HG02610 (cell line): Measurements from ENCODE around the gene RABL6.
"Not testable (repeated sequence)": the region's sequence is repeated elsewhere in the genome, so short reads cannot be mapped to it uniquely, and the experiment has no call there.

Experiments
- ATAC-seq: cut with Tn5 transposase; IDR thresholded peaks from one replicate; pipeline ENCODE4 v1.9.1; 2021; ENCODE audit warnings: mild to moderate bottlenecking, moderate library complexity; ENCODE audit not compliant: unreplicated experiment

Gene RABL6

DNA sequence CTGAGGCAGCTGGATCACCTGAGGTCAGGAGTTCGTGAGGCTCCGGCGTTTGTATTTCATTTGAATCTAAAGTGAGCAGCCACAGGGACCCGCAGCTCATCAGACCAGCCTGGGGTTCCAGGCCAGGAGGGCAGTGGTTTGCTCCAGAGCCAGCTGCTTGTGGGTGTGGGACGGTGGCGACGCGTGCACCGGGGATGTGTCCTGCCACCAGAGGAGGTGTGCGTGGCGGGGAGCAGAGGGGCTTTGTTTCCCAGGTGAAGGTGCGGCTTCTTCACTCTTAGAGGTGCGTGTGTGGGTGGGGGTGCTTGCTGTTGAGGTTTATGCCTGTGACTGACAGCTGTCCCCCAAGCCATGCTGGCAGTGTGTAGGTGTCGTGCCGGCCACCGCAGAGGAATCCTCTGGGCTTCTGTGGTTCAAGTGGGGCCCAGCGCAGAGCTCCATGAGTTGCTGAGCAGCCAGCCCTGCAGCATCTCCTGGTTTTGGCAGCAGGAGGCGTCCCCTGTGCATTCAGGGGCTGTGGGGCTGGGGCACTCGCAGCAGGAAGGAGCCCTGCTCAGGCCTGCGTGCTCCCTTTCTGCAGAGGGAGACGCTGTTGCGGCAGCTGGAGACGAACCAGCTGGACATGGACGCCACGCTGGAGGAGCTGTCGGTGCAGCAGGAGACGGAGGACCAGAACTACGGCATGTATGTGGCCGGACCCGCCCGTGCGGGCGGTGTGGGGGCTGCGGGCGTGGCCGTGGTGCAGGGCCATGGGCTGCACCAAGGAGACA is 27.6 kb downstream of the RABL6 start:
- ATAC-seq = no peak

DNA sequence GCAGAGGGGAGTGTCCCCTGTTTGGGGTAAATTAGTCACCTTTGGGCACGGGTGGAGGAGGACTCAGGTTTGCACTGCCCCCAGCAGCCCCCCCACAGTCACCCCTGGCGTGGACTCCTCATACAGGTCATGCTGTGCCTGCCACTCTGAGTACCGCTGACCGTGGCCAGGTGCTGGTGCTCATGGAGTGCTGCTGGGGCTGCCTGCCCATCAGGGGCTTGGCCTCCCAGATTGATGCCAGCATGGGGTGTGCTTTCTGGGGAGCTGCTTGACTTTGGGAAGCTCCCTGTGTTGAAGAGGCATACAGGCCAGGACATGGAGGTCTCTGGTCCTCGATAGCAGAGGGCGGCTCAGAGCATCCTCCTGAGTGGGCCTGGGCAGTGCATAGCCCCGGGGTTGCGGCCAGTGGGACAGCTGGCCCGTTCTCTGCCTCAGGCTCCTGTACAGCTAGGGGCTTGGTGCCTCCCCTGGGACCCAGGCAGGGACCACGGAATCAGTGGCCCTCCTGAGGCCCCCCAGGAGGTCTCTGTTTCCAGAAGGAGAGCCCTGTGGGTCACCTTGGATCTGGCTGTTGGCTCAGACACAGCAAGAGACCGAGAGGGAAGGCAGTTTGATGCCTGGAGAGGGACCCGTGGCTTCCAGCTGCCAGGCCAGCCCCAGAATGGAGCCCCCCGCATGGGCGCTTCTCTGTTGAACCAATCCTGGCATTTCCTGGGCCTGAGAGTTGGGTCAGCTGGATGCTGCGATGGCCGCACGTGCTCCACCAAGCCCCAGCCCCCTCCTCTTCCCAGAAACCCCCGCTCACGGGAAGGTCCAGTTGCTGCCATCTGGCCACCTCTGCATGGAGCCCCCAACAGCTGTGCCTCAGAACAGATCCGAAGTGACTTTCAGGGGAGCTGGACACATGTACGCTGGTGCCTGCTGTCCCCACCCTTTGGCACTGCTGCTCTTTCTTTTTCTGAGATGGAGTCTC is 28.5 kb downstream of the RABL6 start:
- ATAC-seq = no peak

DNA sequence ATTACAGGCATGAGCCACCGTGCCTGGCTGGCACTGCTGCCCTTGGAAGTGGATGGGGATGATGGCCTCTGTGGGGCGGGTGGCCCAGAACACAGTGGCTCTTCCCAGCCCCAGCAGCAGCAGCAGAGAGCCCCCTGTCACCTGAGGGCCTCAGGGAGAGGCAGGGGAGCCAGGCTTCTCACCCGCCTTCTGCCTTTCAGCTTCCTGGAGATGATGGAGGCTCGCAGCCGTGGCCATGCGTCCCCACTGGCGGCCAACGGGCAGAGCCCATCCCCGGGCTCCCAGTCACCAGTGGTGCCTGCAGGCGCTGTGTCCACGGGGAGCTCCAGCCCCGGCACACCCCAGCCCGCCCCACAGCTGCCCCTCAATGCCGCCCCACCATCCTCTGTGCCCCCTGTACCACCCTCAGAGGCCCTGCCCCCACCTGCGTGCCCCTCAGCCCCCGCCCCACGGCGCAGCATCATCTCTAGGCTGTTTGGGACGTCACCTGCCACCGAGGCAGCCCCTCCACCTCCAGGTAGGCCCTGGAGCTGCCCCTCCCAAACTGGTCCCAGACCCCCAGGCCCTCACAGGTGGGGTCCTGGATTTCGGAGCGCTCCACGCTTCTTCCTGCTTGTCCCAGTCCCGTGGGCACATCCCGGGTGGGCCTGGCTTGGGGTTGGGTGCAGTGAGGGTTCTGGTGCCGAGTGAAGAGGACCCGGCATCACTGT is 29.6 kb downstream of the RABL6 start:
- ATAC-seq = no peak

DNA sequence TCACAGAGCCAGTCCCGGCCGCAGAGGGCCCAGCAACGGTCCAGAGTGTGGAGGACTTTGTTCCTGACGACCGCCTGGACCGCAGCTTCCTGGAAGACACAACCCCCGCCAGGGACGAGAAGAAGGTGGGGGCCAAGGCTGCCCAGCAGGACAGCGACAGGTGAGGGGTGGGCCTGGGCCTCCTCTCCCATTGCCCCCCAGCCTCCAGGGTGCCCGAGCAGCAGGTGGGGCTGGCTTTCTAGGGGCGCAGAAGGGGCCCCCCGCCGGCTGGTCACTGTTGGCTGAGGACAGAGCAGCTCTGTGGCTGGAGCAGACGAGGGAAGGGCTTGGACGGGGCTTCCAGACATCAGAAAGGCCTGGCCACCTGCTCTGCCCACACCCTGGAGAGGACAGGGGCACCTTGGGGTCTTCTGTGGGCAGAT is 30.1 kb downstream of the RABL6 start:
- not testable (repeated sequence) for ATAC-seq

DNA sequence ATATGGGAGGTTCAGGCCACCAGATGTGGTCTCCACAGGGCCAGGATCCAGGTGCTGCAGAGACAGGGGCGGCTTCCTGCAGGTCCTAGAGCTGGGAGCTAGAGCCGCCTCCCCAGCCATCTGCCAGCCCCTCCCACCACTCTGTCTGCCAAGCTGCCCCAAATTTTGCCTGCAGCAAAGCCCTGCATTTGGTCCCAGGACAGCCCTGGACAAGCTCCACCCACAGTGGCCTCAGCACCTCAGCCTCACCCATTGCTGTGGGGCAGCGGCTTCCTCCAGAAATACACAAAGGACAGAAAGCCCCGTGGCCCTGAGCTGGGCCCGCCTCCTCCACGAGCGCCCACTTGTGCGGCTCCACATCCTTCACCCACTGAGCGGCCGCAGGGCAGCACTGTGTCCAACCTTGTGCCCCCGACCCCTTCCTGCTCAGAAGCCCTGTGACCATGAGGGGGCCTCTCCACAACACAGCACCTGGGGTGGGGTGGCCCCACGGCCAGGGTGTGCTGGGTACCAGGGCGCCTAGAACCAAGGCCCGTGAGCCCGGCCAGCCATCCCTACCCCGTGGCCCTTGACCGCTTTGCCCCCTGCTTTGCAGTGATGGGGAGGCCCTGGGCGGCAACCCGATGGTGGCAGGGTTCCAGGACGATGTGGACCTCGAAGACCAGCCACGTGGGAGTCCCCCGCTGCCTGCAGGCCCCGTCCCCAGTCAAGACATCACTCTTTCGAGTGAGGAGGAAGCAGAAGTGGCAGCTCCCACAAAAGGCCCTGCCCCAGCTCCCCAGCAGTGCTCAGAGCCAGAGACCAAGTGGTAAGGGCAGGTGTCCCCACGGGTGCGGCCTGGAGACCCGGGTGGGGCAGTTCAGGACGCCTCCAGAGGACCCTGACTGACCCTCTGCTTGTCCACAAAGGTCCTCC is 30.8 kb downstream of the RABL6 start:
- ATAC-seq = no peak

DNA sequence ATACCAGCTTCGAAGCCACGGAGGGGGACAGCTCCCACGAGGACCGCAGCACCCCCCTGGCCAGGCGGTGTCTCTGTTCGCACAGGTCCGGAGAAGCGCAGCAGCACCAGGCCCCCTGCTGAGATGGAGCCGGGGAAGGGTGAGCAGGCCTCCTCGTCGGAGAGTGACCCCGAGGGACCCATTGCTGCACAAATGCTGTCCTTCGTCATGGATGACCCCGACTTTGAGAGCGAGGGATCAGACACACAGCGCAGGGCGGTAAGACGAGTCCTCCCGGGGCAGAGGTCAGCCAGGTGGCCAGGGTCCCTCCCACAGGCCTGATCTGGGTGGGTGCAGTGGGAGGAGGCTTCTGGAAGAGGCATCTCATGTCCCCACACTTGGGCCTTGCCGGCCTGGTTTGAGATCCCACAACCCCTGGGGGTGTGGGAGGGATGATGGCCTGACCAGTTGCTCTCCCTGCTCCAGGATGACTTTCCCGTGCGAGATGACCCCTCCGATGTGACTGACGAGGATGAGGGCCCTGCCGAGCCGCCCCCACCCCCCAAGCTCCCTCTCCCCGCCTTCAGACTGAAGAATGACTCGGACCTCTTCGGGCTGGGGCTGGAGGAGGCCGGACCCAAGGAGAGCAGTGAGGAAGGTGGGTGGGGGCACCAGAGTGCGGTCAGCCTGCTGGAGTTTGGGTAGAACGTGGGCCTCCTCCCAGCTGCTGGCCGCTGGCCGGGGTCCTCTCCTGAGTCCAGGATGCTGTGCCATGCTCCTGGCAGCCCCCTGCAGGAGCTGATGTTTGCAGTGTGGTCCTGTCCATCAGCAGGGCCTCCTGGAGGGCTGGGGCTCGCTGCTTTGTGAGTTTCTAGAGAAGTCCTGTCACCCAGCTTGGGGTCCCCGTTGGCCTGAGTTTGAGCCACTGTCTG is 31.7 kb downstream of the RABL6 start:
- no peak for ATAC-seq

DNA sequence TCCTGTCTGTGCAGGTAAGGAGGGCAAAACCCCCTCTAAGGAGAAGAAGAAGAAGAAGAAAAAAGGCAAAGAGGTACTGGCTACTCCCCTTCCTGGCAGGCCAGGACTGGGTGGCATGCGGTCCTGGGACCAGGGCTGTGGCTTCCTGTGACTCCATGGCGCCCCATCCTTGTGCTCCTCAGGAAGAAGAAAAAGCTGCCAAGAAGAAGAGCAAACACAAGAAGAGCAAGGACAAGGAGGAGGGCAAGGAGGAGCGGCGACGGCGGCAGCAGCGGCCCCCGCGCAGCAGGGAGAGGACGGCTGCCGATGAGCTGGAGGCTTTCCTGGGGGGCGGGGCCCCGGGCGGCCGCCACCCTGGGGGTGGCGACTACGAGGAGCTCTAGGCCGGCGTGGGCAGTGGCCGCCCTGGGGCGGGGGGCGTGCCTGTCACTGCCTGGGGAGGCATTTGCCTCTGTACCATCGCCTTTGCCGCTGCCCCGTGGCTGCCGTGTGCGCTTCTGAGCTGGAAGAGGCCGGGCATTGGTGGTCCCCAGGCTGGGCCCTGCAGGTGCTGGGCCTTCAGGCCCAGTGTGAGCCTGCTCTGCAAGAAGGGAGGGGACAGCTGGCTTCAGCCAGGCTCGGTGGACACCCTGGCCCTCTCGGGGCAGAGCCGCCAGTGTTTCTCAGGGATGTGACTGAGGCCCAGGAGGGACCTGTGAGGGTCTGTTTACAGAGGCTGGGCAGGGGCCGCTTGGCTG is 32.6 kb downstream of the RABL6 start:
- no peak for ATAC-seq

DNA sequence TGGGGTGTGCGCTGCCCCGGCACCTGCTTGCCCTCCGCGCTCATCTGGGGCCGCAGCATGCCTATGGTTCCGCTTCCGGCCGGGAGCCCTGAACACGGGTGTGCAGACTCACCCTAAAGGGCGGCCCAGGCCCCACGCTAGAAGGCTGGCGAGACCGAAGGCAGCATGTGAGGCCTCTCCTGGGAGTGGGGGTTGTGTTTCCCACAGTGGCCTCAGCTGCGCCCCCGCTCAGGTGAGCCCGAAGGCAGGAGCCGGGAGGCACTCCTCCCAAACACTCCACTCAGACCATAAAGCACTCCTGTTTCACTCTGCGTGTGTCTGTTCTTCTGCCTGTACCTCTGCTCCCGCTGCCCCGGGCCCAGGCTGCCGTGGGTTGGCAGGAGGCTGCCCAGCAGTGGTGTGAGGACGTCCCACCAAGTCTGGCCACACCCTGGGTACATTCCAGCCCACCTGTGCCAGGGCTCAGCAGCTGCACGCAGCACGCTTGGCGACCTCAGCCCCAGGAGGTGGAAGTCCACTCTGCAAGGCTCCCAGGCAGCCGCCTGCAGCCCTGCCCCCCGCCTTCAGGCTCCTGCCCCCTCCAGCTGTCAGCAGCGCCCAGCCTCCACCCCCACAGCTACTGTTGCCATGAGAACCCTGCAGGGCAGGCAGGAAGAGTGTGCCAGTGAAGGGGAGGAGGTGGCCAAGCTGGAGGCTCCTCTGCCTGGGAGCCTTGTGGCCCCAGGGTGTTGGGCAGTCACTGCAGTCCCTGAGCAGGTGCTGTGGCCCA is 33.3 kb downstream of the RABL6 start:
- ATAC-seq = no peak

DNA sequence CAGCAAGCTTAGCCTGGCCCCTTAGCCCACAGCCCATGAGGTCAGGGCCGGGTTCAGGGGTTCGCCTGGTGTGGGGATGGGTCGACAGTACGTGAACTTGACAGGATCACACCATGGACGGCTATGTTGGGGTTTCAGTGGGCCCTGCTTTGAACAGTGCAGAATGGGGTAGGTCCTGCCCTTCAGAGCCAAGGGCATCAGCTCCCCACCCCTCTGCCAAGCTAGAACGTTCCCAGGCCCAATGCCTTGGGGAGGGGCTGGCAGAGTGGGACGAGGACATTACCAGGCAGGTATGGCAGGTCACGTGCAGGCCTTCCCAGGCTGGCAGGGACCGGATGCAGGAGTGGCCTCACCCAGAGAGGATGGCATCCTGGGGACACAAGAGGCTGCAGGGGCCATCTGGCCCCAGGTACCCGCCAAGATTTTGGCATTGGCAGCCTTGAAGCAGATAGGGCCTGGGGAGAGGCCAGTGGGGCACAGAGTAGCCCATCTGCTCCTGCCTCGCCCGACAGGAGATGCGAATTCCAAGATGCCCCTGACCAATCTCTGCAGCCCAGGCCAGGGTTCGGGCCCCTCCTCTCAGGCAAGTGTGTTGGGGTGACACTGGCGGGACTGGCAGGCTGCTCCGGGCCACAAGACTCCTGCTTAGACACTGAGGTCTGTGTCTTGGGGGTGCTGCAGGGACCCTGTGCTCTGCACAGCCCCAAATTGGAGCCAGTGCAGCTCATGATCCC is 34.1 kb downstream of the RABL6 start:
- not testable (repeated sequence) for ATAC-seq

DNA sequence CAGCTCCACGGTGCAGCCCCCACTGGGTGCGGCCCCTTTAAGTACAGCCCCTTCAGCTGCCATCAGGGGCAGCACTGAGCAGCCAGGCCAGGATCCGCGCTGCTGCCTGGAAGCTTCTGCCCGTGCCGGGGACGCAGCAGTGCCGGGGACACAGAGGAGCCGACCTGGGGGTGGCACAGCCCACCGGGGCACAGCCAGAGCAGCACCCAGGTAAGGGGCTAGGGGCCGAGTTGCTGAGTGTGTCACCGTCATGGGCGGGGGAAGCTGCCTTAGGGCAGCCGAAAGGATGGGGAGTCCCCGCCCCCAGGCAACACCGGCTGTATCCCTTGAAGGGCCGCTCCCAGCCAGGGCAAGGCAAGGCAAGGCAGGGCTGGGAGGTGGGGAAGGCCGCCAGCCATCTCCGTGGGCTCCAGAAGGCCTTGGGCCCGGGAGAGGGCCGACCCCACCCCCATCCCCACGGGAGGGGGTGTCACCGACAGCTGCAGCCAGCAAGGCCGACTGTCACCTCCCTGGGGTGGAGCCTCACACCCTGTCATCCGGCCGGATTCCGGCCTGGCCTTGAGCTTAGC is 34.7 kb downstream of the RABL6 start, which contains the start of gene AJM1:
Gene AJM1, plus strand, starts transcription at position 99 of the 569 bp plus-strand sequence. CDS start 1,937 bp downstream, outside the sequence.
- ATAC-seq = peak; percentile 67

DNA sequence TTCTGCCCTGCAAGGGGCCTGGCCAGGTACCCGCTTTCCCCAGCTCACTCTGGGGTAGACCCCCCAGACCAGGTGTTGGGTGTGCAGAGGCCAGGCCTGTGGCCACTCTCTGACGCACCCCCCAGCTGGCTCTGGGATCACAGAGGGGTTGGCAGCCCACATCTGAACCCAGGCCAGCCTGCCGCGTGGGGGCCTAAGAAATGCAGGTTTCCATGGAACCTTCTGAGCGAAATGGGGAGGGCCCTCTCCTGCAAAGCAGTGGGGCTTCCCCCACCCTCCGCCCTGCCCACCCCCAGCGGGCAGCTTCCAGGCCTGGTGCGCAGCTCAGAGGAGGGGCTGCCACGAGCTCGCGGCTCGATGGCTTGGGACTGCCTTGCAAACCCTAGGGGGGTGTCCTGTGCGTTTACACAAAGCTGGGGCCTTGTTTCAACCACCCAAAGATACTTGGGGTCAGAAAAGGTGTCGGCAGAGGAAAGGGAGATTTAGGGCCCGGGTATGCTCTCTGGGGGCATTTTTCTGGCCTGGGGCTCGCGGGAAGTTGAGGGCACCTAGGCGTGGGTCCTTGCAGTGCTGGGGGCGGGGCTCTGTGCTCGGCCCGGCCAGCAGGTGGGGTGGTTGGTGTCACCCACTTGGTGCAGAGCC is 35.5 kb downstream of the RABL6 start:
- ATAC-seq = not testable (repeated sequence)

DNA sequence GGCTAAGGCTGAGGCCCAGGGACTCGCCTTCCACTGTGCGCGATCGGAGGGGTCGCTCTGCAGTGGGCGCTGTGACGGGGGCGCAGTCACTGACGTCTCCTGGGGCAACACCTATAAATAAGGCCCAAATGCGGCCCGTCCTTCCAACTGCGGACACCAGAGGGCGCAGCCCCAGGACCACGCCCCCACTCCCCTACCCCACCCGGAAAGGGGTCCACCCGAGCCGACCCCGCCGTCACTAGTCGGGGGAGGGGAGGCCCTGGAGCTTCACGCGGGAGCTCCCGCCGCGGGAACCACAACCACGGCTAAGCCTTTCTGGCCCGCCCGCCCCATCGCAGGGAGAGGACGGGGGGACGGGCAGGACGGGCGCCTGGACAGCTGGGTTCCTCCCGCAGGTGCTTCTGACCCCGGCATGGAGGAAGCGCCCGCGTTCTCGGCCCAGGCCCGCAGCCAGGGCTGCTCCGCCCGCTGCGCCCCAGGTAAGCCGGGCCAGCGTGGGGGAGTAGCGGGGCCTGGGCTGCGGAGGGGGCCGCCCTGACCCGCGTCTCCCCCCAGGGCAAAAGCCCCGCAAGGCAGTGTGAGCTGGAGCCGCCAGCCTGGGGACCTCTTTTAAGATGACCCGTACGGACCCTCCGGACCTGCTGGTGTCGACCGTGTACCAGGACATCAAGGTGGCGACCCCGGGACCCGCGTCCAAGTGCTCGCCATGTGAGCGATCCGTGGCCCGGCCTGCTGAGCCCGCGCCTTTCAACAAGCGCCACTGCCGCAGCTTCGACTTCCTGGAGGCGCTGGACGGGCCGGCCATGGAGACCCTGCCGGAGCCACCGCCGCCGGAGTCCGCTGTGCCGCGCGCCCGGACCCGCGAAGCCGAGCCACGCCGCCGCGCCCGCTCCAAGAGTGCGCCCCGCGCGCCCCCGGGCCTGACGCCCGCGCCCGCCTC is 36.3 kb downstream of the RABL6 start:
- ATAC-seq = not testable (repeated sequence)

DNA sequence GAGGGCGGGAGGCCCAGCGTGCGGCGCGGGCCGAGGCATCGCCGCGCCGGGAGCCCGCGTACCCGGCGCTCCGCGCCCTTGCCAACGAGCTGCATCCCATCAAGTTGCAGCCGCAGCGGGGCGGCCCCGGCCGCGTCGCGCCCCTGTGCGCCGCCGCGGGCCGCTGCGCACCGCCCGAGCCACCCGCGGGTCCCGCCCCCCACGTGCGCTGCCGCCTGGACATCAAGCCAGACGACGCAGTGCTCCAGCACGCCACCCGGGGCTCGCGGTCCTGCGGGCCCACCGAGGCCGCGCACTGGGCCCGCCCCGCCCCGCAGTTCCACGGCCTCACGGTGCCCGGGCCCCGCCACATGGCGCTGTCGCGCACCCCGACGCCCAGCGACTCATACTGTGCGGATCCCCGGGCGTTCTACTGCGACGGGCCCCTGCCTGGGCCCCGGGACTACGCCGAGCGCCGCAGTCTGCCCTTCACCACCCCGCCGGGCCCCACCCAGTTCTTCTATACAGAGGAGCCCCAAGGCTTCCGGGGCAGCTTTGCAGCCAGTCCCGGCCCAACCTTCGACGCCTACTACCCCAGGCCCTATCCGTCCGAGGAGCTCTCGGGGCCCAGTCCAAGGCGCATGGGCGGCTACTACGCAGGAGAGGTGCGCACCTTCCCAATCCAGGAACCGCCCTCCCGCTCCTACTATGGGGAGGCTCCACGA is 37.2 kb downstream of the RABL6 start:
- ATAC-seq = no peak
